Forelimb muscle (tissue), 1 donor: ENCODE data around the gene B3GALT4. TPM values are rescaled to one million over a fixed set of nuclear protein-coding genes. Genes with fewer than 3 reads are reported as not detected.
"Not testable (repeated sequence)": the region's sequence is repeated elsewhere in the genome, so short reads cannot be mapped to it uniquely, and the experiment has no call there.

Experiments used
- DNase-seq: peaks from one replicate; pipeline ENCODE4 v3.0.0-alpha.2; 2013; ENCODE audit warnings: low read depth
- polyA plus RNA-seq: library from polyadenylated mRNA; unstranded; fragments of 120-200 nt; gene quantifications from one replicate; pipeline ENCODE4 v1.2.1, GENCODE V29; 2013; ENCODE audit not compliant: insufficient read length

The B3GALT4 gene
- polyA plus RNA-seq: 1.6 TPM

- no peak for DNase-seq
These were observed at the start of gene B3GALT4 for GRCh38 chr6:33276864-33277662. TSS of gene B3GALT4 (plus strand) at chr6:33277123. CDS start at chr6:33277420, 297 bp downstream.

- no peak for DNase-seq
These were observed 41.7 kb upstream of the B3GALT4 start for GRCh38 chr6:33235221-33235634.

- no peak for DNase-seq
These were observed 40.6 kb upstream of the B3GALT4 start for GRCh38 chr6:33236328-33236727.

GRCh38 chr6:33236852-33237251 lies 40.1 kb upstream of the B3GALT4 start:
- DNase-seq: no peak

- DNase-seq: no peak
These were observed 39.2 kb upstream of the B3GALT4 start for GRCh38 chr6:33237741-33238140.

- DNase-seq: no peak
These were observed 35.0 kb upstream of the B3GALT4 start for GRCh38 chr6:33241968-33242367.

- DNase-seq: no peak
These were observed 33.4 kb upstream of the B3GALT4 start for GRCh38 chr6:33243476-33243875.

- DNase-seq: peak; percentile 79
These were observed 28.8 kb upstream of the B3GALT4 start for GRCh38 chr6:33247977-33248642.

GRCh38 chr6:33248643-33248931 lies 28.3 kb upstream of the B3GALT4 start:
- no peak for DNase-seq

- DNase-seq: peak; percentile 98
These were observed 27.8 kb upstream of the B3GALT4 start for GRCh38 chr6:33248932-33249731.

GRCh38 chr6:33249732-33250630 lies 26.9 kb upstream of the B3GALT4 start:
- no peak for DNase-seq

GRCh38 chr6:33250731-33251130 lies 26.2 kb upstream of the B3GALT4 start:
- no peak for DNase-seq

- no peak for DNase-seq
These were observed 25.4 kb upstream of the B3GALT4 start for GRCh38 chr6:33251395-33252012.

GRCh38 chr6:33252759-33253158 lies 24.2 kb upstream of the B3GALT4 start:
- no peak for DNase-seq

- DNase-seq: no peak
These were observed 22.3 kb upstream of the B3GALT4 start for GRCh38 chr6:33254591-33254990.

- DNase-seq: no peak
These were observed 17.9 kb upstream of the B3GALT4 start for GRCh38 chr6:33259032-33259431.

GRCh38 chr6:33262490-33262889 lies 14.4 kb upstream of the B3GALT4 start:
- DNase-seq: not testable (repeated sequence)

- DNase-seq: no peak
These were observed 12.9 kb upstream of the B3GALT4 start for GRCh38 chr6:33264015-33264414.

GRCh38 chr6:33271117-33271467 lies 5.8 kb upstream of the B3GALT4 start:
- DNase-seq: no peak

GRCh38 chr6:33271468-33272274 lies 5.3 kb upstream of the B3GALT4 start, which contains the start of the genes RPS18 and VPS52:
TSS of gene RPS18 (plus strand) at chr6:33272075. CDS start at chr6:33272120, 45 bp downstream.
TSS of gene VPS52 (minus strand) at chr6:33271876. CDS start at chr6:33271675, 201 bp downstream.
- peak; percentile 99 for DNase-seq
